ENCODE measurements around the gene PIK3R4.

The PIK3R4 gene

DNA sequence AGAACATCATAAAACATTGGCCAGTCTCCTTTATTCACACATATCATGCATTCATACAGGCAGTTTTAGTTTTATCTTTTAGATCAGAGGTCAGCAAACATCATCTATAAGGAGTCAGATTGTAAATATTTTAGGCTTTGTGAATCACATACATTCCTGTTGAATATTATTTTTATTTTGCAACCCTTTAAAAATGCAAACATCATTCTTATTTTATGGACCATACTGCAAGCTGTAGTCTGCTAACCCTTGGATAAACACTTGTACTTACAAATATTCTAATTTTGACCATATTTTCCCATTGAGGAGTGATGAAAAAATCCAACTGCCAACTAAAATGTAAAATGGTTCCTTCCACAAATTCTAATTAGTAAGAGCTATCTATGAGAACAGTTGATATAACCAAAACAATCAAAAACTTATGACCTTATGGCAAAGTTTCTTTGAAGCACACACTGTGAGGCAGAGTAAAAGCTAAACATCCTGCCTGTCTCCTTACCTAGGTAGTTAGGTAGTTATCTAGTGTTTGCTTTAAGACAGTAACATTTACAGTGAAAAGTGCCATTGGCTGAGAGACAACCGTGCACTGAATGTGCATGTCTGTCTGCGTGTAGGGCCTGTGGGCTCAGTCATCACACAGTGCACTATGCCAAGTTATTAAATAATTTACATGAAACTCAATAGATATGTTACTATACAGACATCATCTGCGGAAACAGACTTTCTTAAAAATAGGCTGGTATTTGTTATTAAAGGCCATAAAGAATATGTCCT lies 57.7 kb downstream of the PIK3R4 start:
- DNase-seq (ENCODE audit: low read depth), result no peak

DNA sequence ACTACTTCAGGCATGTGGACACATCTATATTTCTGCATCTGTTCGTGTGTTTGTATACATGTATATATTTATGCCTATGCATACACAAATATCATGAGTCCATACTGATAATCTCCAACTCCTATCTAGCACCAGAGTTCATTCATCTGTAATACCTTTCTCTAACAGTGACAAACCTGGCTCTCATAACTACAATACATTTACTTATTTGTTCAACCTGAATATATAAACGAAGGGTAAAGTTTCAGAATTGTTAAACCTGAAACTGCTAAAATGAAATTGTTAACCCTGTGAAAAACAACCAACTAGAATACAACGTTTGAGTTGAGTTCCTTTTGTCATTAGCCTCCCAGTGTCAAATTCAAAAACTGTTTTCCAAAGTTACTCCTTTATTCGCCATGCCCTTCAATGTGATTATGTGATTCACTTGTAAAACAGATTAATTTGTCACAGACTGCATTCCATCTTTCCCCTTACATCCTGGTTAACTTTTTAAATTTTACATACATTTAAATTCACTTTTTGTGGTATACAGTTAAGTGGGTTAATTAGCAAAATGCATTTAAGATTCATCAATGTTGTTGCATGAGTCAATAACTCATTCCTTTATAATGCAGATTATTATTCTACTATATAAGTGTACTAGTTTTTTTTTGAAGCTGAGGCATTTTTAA lies 58.5 kb downstream of the PIK3R4 start:
- no peak for DNase-seq (ENCODE audit: low read depth)

DNA sequence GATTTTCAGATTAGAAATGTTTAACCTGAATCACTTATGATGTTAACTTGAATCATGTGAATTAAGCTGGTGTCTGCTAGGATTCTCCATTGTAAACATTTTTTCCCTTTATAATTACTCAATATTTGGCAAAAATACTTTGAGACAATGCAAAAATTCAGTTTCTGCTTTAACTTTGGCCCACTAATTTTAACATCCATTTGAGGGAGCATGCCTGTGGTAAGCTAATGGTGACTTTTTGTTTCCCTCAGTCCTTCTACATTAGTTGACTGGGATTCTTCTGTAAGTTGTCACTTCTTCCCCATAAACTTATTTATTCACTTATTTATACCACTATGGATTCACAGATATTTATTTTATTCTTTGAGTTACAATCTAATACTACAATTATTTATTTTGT lies 59.3 kb downstream of the PIK3R4 start:
- no peak for DNase-seq (ENCODE audit: low read depth)

DNA sequence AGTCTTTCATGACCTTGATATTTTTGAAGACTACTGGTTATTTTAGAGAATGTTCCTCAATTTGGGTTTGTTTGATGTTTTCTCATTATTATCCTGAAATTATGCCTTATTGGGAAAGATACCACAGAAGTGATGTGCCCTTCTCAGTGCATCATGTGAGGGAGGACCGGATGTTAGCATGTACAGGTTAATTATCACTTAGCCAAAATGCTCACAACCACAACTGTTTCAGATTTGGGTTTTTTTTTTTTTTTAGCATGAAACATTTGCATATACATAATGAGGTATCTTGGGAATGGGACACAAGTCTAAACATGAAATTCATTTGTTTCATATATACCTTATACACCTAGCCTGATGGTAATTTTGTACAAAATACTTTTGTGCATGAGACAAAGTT lies 59.8 kb downstream of the PIK3R4 start:
- DNase-seq (ENCODE audit: low read depth), result no peak

DNA sequence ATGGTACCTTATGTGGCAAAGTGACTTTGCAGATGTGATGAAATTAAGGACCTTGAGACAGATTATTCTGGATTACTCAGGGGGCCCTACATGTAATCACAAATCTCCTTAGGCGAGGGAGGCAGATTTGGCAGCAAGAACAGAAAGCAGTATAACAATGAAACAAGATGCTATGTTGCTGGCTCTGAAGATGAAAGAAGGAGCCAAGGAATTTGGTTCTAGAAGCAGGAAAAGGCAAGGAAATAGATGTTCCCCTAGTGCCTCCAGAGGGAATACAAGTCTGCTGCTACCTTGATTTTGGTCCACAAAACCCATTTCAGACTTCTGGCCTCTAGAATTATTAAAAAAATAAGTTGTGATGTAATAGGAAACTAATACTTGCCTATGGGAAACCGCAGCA lies 64.5 kb downstream of the PIK3R4 start:
- DNase-seq (ENCODE audit: low read depth), result no peak

DNA sequence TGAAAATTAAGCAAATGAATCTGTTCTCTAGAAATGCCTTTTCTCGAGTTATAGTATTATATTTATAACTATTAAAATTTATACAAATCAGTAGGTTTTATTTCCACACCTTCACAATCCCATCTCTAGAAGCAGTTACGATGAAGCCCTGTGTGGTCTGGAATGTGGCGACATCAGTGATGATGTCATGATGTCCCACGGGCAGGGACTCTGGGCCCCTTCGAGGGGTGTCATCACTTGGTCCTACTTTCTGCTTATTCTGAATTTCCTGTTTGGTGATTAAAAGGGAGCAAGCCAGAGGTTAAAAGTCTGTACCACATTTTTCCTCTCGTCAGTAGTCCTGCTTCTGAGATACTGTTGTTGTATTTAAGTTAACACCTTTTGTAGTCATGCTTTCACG lies 67.4 kb downstream of the PIK3R4 start:
- DNase-seq (ENCODE audit: low read depth), result no peak

DNA sequence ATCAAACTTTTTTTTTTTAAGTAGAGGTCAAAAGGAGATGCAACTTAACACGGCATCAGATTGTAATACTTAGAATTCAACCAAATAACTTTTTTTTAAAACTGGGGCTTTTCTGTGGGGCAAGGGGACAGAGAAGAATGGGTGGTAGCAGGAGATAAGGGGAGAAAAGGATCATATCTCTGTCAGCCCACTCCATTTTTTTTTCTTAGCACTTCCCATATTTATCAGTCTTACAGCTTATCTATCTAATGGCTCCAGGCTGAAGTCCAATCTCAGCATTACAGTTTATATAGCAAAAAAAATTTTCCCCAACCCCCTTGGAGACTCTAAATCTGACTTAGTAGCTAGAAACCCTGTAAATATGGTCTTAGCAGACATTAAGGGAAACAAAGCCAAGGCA lies 69.3 kb downstream of the PIK3R4 start:
- no peak for DNase-seq (ENCODE audit: low read depth)

DNA sequence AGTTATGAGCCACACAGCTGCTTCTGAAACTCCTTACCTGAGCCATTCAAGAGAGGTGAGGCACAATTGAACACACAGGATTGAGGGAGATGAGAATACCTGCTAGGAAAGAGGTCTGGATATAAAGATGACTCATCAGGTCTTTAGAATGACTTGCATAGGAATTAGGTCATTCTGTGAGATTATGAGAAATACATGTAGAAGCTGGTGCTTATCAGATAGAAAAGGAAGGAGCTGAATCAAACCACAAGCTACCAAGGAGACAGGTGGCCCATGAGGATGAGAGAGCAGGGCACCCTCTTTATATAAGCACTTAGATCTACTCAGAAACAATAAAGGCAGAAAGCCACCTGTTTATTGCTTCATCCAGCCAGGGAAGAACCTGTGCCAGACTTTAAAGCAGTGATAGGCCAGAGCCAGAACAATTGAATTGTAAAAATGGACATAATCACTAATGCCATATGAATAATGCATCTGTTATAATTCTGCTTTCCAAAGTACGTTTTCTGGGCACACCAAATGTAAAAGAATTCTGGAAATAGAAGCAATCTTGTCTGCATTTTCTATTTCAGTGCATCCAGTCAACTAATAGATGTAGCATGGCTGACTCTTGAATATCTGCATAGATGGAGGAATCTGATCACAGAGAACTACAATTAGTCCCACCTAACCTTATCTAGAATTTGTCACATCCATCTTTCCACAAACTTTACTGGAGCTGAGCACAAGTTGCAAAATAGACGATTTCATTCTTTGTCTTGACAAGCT lies 74.9 kb downstream of the PIK3R4 start:
- no peak for DNase-seq (ENCODE audit: low read depth)

DNA sequence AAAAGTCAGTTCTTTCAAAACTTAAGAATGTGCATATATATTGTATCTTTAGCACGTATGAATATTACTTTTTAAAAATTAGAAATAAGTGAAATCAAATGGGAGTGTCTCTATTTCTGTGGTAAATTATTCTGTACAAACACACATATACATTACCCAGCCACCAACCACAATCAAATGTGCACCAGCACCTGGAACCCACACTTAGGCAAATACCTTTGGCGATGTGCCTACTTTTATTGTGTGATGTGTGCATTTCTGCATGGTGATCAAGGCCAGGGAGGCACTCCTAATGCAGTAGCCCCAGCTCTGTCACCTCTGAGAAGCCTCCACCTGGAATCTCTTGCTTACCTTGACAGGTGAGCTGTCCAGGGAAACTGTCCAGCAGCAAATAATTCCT lies 76.9 kb downstream of the PIK3R4 start:
- DNase-seq (ENCODE audit: low read depth), result no peak

DNA sequence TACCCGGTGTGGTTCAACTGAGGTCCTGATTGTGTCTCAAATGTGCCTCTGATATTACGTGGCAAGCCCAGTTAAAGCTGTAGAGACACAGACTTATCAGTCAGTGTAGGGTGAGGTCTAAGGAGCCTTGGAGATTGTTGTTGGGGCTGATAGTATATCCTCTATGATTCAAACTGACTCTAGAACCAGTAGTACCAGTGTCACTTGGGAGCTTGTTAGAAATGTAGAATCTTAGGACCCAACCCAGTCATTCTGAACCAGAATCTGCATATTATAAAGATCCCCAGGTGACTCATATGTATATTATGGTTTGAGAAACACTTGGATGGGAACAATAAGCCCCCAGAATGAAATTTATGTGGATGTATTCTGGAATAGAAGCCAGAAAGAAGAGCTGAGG lies 83.5 kb downstream of the PIK3R4 start:
- DNase-seq (ENCODE audit: low read depth), result no peak

DNA sequence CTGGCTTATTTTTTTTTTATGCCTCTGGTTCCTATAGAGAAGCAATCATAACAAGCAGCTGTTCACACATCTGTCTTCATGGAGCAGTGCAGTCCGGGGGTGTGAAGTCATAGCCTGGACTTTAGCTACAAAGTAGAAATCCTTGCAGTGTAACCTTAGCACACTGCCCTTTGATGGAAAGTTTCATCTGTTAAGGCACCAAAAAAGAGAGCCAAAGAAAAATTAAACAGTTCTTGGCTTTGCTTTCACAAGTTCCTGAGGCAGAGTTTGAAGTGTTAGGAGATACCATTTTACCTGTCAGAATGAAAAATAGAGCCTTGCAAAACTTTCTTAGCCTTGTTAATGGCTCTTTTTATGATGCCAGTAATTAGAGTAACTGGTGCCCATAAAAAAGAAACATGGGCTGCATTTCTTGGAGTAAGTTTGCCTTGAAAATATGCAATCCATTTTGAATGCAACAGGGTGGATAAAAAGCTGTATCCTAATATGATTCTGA lies 84.1 kb downstream of the PIK3R4 start:
- no peak for DNase-seq (ENCODE audit: low read depth)

DNA sequence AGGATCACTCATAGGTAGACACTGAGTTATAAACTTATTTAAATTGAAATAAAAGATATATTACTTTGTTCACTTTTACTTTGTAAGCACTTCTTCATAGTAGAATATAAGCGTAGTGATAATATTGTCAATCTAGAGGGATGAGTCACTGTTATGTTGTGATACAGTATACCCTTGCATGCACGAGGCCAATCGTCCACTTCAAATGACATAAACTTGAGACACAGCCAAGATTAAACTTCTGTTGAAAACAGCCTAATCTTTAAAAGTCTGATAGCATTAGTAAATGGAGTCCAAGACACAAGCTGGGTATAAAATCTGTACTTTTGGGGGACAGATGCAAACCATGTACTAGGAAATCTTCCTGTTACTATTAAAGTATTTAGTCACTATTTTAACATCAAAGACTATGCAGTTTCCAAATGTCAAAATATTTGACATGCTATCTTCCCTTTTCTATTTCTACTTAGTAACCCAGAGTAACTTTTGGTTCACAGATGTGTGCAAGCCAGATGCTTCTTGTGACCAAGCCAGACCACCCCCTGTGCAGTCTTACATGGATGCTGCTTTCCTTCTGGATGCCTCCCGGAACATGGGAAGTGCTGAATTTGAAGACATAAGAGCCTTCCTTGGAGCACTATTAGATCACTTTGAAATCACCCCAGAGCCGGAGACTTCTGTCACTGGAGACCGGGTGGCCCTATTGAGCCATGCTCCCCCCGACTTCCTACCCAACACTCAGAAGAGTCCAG lies 85.3 kb downstream of the PIK3R4 start:
- no peak for DNase-seq (ENCODE audit: low read depth)

DNA sequence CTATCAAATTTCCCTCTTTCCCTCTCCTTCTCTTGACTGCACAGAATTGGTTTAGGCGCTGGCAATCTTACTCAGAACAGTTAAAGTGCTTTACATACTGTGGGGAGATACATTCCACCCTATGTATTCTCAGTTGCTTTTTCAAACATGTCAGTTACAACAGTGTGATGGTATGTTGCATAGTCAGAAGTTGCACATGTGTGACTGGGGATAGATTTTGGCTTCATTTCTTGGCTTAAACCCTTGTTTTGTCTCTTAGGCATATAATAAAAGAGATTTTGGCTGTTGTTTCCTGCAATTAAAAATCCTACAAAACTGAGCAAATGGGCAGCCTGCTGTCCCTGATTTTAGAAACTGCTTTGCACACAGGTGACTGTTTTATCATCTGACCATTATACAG lies 86.7 kb downstream of the PIK3R4 start:
- DNase-seq (ENCODE audit: low read depth), result no peak

DNA sequence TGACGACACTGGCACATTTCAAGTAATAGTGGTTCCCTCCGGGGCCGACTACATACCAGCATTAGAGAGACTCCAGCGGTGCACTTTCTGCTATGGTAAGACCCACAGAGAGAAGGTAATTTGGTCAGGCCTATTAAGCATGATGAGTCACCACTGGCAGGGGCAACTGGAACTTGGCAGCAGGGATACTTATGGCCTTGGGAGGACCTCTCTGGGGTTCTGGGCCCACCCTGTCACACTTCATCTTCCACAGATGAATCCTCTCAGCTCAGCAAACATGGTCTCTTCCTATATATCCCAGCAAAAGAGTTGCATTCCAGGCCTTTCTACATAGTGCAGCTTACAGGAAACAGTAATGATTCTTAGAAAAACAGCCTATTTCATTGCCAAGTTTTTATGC lies 88.0 kb downstream of the PIK3R4 start:
- no peak for DNase-seq (ENCODE audit: low read depth)

DNA sequence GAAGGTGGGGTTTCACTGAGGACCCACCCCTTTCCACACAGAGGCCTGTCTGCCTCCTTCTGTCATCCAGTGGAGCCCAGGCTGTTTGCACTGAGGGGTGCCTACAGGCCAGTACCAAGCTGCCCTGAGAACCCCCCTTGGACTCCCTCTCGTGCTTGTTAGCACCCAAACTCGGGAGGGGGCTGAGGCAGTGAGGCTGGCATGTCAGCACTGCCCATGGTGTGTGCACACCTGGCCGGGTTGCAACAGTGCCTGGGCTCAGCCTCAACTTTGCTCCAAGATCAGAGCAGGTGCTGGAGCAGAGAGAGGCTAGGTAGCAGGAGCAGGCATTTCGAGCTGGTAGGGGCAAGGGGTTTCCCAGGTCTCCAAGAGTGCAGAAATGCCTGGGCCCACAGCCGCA lies 90.0 kb downstream of the PIK3R4 start:
- DNase-seq (ENCODE audit: low read depth), result no peak

DNA sequence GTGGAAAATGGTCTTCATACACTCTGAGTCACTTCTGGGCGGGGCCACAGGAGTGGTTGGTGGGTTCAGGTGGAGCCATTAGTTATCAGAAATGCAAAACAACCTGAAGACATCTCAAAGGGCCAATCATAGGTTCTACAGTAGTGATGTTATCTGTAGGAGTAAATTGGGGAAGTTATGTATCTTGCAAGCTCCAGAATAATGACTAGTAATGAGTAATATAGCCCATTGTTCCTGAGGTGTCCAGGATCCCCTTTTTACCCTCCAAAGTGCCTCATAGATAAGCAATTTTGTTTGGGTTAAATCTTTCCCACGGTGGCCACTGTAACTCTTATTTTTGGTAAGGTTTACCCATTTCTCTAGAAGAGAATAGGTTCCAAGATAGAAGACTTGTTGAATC lies 91.7 kb downstream of the PIK3R4 start:
- no peak for DNase-seq (ENCODE audit: low read depth)

DNA sequence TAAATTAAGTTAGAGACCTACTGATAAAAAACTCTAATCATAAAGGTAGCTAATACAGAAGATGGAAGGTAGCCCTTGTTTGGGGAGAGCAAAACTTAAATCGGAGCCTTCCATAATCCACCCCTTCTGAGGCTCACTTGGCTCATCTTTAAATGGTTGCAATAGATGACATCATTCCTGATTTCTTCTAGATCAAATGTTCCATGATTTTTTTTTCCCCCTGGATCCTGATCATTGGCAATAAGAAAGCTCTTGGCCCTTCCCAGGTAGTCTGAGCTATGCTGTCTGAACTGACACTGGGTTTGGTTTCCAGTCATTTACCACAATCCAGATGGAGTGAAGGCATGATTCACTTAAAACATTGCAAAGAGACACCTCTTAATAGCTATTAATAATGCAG lies 92.5 kb downstream of the PIK3R4 start:
- no peak for DNase-seq (ENCODE audit: low read depth)

DNA sequence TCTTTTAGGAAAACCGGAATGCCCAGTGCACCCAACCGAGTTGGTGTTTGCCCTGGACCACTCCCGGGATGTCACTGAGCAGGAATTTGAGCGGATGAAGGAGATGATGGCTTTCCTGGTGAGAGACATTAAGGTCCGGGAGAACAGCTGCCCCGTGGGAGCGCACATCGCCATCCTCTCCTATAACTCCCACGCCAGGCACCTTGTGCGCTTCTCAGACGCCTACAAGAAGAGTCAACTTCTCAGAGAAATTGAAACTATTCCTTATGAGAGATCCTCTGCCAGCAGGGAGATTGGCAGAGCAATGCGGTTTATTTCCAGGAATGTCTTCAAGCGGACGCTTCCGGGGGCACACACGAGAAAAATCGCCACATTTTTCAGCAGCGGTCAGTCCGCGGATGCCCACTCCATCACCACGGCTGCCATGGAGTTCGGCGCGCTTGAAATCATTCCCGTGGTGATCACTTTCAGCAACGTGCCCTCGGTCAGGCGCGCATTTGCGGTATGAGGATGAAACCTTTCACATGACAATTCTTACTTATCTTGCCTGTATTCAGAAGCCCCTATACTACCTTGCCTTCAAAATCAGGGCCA lies 97.5 kb downstream of the PIK3R4 start:
- no peak for DNase-seq (ENCODE audit: low read depth)

DNA sequence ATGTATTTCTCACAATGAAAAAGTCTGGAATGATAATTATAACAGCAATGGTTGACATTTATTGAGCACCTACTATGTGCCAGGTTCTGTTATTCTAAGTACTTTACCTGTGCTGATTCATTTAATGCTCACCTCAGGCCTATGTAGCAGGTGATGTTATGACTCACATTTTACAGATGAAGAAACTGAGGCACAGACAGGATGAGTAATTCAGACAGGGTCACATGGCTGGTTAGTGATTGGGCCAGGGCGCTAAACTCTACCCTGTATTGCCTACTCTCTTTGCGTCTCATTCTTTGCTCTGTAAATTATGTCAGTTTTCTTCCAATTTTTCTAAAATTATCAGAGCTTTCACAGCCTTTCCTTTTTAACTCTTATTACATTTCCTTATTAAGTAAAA lies 98.3 kb downstream of the PIK3R4 start:
- DNase-seq (ENCODE audit: low read depth), result no peak

DNA sequence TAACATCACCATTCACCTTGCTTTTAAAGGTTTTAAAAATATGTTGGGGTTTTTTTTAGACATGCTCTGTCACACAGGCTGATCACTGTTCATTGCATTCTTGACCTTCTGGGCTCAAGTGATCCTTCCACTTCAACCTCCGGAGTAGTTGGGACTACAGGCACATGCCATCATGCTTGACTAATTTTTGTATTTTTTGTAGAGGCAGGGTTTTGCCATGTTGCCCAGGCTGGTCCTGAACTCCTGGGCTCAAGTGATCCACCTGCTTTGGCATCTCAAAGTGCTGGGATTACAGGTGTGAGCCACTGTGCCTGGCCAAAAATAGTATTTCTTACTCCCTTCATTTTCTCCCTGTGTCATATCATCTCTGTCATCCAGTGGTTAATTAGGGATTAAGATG lies 101.4 kb downstream of the PIK3R4 start:
- no peak for DNase-seq (ENCODE audit: low read depth)

DNA sequence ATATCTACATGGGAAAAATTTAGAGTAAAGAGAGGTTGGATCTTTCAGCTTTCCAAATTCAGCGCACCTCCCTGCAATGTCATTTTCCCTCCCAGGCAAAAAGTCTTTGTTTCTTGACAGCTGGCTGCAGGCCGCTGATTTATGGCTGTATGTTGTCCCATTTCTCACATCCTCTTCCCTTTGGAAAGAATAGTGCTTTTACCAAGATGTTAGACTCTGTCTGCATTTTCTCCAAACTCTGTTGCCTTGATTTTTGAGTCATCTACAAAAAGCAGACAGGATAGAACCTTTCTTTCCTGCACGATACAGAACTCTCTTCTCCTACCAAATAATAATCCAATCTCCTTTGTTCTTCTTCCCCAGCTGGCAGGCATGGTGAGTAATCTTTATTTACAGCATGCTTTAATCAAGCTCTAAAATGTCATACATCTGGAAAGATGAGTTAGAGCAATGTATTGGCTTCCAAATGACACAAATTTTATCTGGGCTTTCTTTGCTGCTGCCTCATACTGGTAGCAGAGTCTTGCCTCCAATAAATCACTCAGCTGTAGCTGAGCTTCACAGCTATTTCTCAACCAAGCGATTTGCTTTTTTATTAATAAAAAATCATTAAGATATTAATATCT lies 101.9 kb downstream of the PIK3R4 start:
- no peak for DNase-seq (ENCODE audit: low read depth)
